Tibial artery (tissue), 4 donors: ENCODE results near the gene PPM1J.

Experiments
- DNase-seq, 2 donors: peaks; one replicate each; pipeline ENCODE4 v3.0.0-alpha.2; 2019
- H3K27ac ChIP-seq, 2 donors: fragments of 200-600 bp; sonication (generic) in 1 of 2; 1 replicate in 1 of 2; 2 replicates in 1 of 2; pipeline ENCODE4 v1.5.1; 2018 to 2019; ENCODE audit warnings: mild to moderate bottlenecking in 1 of 2
- H3K27me3 ChIP-seq, 2 donors: fragments of 200-600 bp; sonication (generic) in 1 of 2; one replicate each; pipeline versions ENCODE4 v1.5.1 to v1.6.0; 2016 to 2019
- H3K36me3 ChIP-seq, 3 donors: fragments of 200-600 bp; sonication (generic) in 2 of 3; one replicate each; pipeline ENCODE4 v1.5.1; 2016 to 2019; ENCODE audit warnings: mild to moderate bottlenecking in 2 of 3
- H3K4me1 ChIP-seq, 4 donors: fragments of 200-600 bp; sonication (generic) in 2 of 4; 1 replicate in 3 of 4; 2 replicates in 1 of 4; pipeline ENCODE4 v1.5.1; 2016 to 2019
- H3K4me3 ChIP-seq, 2 donors: fragments of 200-600 bp; sonication (generic) in 1 of 2; 1 replicate in 1 of 2; 2 replicates in 1 of 2; pipeline ENCODE4 v1.5.1; 2018 to 2019; ENCODE audit warnings: mild to moderate bottlenecking in 2 of 2
- H3K9me3 ChIP-seq, 3 donors: fragments of 200-600 bp; sonication (generic) in 1 of 3; one replicate each; pipeline ENCODE4 v1.5.1; 2016 to 2019
- CTCF ChIP-seq, 2 experiments: fragments of 200-600 bp in 1 of 2; fragments of 450-650 bp in 1 of 2; IDR thresholded peaks; one replicate each; pipeline ENCODE4 v1.5.1; 2017 to 2019; ENCODE audit warnings: antibody characterized with exemption in 2 of 2, mild to moderate bottlenecking in 1 of 2, moderate library complexity in 1 of 2
- intact Hi-C: fragments of 100-400 bp; cut with DNase I; formaldehyde crosslinking; loops from one replicate; pipeline ENCODE4 v1.15.0; 2023; ENCODE audit warnings: low total_unique reads

Gene PPM1J

GRCh38 chr1:112713466-112714312 is 1.4 kb downstream of the PPM1J start:
- Histone ChIP-seq H3K36me3 (no peaks in the 10 kb centered on the region), H3K4me1 (peaks cover 0 to 33% (median 22%) of the 10 kb centered on the region in 4 donors), H3K9me3 (no peaks in the 10 kb centered on the region), H3K27me3 (no peaks in the 10 kb centered on the region), H3K4me3 (peak overlapping the region; percentile 60 to 67), H3K27ac (peak overlapping the region; percentile 39 to 48)
- DNase-seq = peak in 1 of 2 donors; percentile 33
- TF ChIP-seq CTCF (IDR thresholded peaks at IDR 0.05) = no peak
- intact Hi-C loops = loop anchor here (10.0 kb wide), 1 partner anchor 241 kb away; the partner anchor contains the start of gene SLC16A1

GRCh38 chr1:112712701-112713128 is 2.4 kb downstream of the PPM1J start:
- Histone ChIP-seq H3K36me3 (no peaks in the 10 kb centered on the region), H3K27me3 (no peaks in the 10 kb centered on the region), H3K9me3 (no peaks in the 10 kb centered on the region), H3K4me3 (no peak overlapping the region), H3K4me1 (peaks cover 0 to 35% (median 20%) of the 10 kb centered on the region in 4 donors), H3K27ac (no peak overlapping the region)
- intact Hi-C loops = loop anchor here (10.0 kb wide), 1 partner anchor 242 kb away; the partner anchor contains the start of gene SLC16A1
- no peak for TF ChIP-seq CTCF (IDR thresholded peaks at IDR 0.05)
- peak in 1 of 2 donors; percentile 51 for DNase-seq

DNA sequence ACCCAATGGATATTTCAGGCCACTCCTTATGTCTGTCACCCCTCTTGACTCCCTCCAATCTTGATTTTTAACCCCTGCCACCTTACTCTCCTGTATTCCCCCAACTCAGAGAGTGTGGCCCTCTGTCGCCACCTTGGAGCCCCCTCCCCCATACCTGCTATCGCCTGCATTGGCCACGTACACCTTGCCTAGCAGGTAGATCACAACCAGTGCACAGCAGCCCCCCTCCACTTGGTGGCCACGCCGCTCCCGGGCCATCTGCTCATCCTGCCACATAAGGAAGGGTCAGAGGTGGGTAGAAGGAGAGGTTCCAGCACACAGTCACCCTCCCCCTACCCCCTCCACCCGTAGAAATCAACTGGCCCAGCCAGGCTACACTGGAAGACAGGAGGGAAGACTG is 2.9 kb downstream of the PPM1J start:
- intact Hi-C loops = loop anchor here (10.0 kb wide), 1 partner anchor 243 kb away; the partner anchor contains the start of gene SLC16A1
- Histone ChIP-seq H3K4me1 (peaks cover 0 to 39% (median 23%) of the 10 kb centered on the region in 4 donors), H3K9me3 (no peaks in the 10 kb centered on the region), H3K4me3 (no peak overlapping the region), H3K36me3 (no peaks in the 10 kb centered on the region), H3K27ac (no peak overlapping the region), H3K27me3 (no peaks in the 10 kb centered on the region)
- no peak for TF ChIP-seq CTCF (IDR thresholded peaks at IDR 0.05)
- peak in 1 of 2 donors; percentile 38 for DNase-seq

DNA sequence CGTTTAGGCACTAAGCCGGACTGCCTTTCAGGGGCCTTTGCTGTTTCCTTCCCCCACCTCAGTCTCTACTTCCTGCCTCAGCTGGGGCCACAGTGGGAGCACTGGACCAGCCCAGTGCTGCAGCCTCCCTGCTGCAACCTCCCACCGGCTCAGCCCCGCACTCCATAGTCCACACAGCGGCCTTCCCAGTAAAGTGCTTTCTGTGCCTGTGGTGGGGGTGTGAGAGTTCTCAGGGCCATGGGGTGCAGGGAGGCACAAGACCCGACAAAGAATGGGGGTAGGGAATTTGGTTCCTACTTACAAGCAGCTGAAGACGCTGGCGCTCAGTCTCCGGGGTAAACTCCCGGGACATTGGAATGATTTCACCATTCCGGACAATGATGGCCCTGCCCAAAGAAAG is 3.5 kb downstream of the PPM1J start:
- Histone ChIP-seq H3K4me1 (peaks cover 0 to 39% (median 23%) of the 10 kb centered on the region in 4 donors), H3K27me3 (no peaks in the 10 kb centered on the region), H3K9me3 (no peaks in the 10 kb centered on the region), H3K27ac (no peak overlapping the region), H3K36me3 (no peaks in the 10 kb centered on the region), H3K4me3 (no peak overlapping the region)
- intact Hi-C loops = loop anchor here (10.0 kb wide), 1 partner anchor 243 kb away; the partner anchor contains the start of gene SLC16A1
- no peak for DNase-seq
- no peak for TF ChIP-seq CTCF (IDR thresholded peaks at IDR 0.05)

- Histone ChIP-seq H3K4me1 (peaks cover 0 to 34% (median 23%) of the 10 kb centered on the region in 4 donors), H3K27ac (no peak overlapping the region), H3K27me3 (no peaks in the 10 kb centered on the region), H3K36me3 (no peaks in the 10 kb centered on the region), H3K9me3 (no peaks in the 10 kb centered on the region), H3K4me3 (no peak overlapping the region)
- DNase-seq = peak in 1 of 2 donors; percentile 59
- no peak for TF ChIP-seq CTCF (IDR thresholded peaks at IDR 0.05)
- intact Hi-C loops = loop anchor here (10.0 kb wide), 1 partner anchor 244 kb away; the partner anchor contains the start of gene SLC16A1
These were observed 4.1 kb downstream of the PPM1J start for GRCh38 chr1:112711041-112711440.
